HG03039 (cell line): ENCODE results near the gene C1orf53.

ENCODE experiments used
- ATAC-seq: cut with Tn5 transposase; IDR thresholded peaks from one replicate; pipeline ENCODE4 v1.9.1; 2021; ENCODE audit warnings: mild to moderate bottlenecking, moderate library complexity; ENCODE audit not compliant: unreplicated experiment

C1orf53 gene

DNA sequence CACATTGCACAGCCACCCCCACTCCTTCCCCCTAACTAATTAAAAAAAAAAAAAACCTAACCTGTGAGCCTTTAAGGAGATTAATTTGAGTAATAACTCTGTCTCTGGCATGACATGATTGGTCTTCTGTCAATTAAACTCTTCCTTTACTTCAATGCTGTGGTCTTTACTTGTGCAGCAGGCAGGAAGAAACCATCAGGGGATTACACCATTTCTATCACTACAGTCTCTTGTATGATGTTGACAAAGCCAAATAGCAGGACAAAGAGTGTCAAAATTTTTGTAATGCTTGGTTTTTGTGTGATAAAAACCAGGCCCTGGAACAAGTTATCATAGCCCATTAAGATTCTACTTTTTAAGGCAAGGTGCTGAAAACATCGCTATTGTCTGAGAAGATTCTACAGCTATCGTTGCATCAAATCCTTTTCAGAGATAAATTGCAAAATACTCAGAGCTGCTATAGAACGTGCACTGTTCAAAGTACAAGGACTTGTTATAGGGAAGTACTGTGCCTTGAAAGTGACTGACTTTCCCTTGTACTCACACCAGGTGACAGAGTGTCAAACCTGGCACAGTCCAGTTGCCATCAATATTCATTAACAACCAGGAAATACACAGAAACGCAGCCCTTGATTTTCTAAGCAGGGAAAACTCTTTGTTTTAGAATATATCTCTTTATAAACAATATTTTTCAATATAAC is 52.4 kb downstream of the C1orf53 start:
- no peak for ATAC-seq

DNA sequence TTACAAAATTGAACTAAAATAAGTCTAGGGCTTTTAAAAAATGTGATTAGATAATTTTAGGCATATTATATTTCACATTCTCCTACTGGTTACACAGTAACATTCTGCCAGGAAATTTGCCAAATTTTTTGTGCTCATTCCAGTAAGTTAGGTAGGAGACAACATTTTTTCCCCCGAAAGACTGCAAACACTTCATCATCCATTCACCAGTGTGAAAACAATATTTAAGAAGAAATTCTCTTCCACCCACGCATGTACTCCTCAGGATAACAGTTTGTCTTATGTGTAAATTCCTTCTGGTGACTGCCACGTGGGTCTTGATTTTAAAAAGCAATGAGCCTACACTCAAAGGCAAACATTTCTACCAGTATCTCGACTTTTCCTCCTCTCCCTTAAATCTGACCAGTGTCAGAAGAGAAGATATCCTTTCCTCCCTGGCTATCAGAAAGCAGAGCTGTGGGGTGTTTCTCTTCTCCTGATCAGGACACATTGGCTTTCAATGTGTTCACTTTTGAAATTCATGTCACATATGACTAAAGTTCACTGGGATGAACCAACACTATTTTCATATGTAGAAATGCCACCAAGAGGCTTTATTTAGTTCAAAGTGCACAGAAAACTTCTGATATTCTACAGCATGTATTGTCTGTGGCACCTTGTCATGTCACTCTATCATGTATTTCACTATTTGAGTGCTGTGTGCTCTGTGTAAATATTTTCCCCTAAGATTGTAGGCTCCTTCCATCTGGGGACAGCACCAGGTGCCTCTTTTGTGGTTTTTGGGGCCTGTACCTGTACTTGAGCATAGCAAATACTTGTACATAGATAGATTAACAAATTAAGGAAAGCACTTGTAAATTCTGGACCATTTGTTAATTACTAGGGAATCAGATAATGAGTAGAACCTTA is 53.3 kb downstream of the C1orf53 start:
- ATAC-seq = no peak
